HEK293 (cell line): ENCODE measurements around the gene ACADVL.

Experiments used
- ATF2 ChIP-seq: fragments of 450-650 bp; formaldehyde crosslinking; IDR thresholded peaks from 2 replicates; pipeline ENCODE4 v1.5.1; 2016; ENCODE audit warnings: missing biosample characterization, missing genetic modification characterization, low read depth
- GFI1B ChIP-seq: fragments of 450-650 bp; formaldehyde crosslinking; IDR thresholded peaks from 2 replicates; pipeline ENCODE4 v1.5.1; 2016; ENCODE audit warnings: missing biosample characterization, missing genetic modification characterization
- GLI2 ChIP-seq: fragments of 450-650 bp; formaldehyde crosslinking; IDR thresholded peaks from 2 replicates; pipeline ENCODE4; 2017; ENCODE audit warnings: missing biosample characterization, missing genetic modification characterization, low read depth, borderline replicate concordance
- GLIS2 ChIP-seq: fragments of 450-650 bp; formaldehyde crosslinking; IDR thresholded peaks from 2 replicates; pipeline ENCODE4 v1.5.1; 2016; ENCODE audit warnings: missing biosample characterization, missing genetic modification characterization
- HOXC10 ChIP-seq: sonication (generic); formaldehyde crosslinking; IDR thresholded peaks from 2 replicates; pipeline ENCODE4 v1.8.1; 2023; ENCODE audit warnings: mild to moderate bottlenecking, missing genetic modification reagents
- IKZF3 ChIP-seq: fragments of 450-650 bp; IDR thresholded peaks from 2 replicates; pipeline ENCODE4 v1.5.0; 2018; ENCODE audit warnings: missing biosample characterization, mild to moderate bottlenecking, missing genetic modification characterization, moderate library complexity
- INSM2 ChIP-seq: fragments of 450-650 bp; formaldehyde crosslinking; IDR thresholded peaks from 2 replicates; pipeline ENCODE4 v1.5.1; 2016; ENCODE audit warnings: missing biosample characterization, missing genetic modification characterization
- MYNN ChIP-seq: fragments of 450-650 bp; formaldehyde crosslinking; IDR thresholded peaks from 2 replicates; pipeline ENCODE4 v1.5.1; 2016; ENCODE audit warnings: missing biosample characterization, missing genetic modification characterization, borderline replicate concordance
- PRDM6 ChIP-seq: fragments of 450-650 bp; formaldehyde crosslinking; IDR thresholded peaks from 2 replicates; pipeline ENCODE4 v1.5.1; 2017; ENCODE audit warnings: missing biosample characterization, missing genetic modification characterization
- SP3 ChIP-seq: fragments of 450-650 bp; formaldehyde crosslinking; IDR thresholded peaks from 2 replicates; pipeline ENCODE4 v1.5.1; 2016; ENCODE audit warnings: missing biosample characterization, missing genetic modification characterization
- YY1 ChIP-seq: fragments of 450-650 bp; formaldehyde crosslinking; IDR thresholded peaks from 2 replicates; pipeline ENCODE4 v1.5.1; 2018; ENCODE audit warnings: missing biosample characterization, missing genetic modification characterization
- ZFHX2 ChIP-seq: fragments of 450-650 bp; formaldehyde crosslinking; conservative IDR thresholded peaks from 2 replicates; pipeline ENCODE4 v1.5.1; 2016; ENCODE audit warnings: missing biosample characterization, missing genetic modification characterization
- ZNF140 ChIP-seq: fragments of 450-650 bp; formaldehyde crosslinking; IDR thresholded peaks from 2 replicates; pipeline ENCODE4 v1.5.1; 2016; ENCODE audit warnings: missing biosample characterization, missing genetic modification characterization
- ZNF211 ChIP-seq: fragments of 450-650 bp; formaldehyde crosslinking; IDR thresholded peaks from 2 replicates; pipeline ENCODE4 v1.5.1; 2016; ENCODE audit warnings: low read depth, missing biosample characterization, missing genetic modification characterization
- ZNF23 ChIP-seq: fragments of 450-650 bp; formaldehyde crosslinking; IDR thresholded peaks from 2 replicates; pipeline ENCODE4 v1.5.1; 2016; ENCODE audit warnings: missing biosample characterization, missing genetic modification characterization, borderline replicate concordance
- ZNF24 ChIP-seq: fragments of 450-650 bp; formaldehyde crosslinking; IDR thresholded peaks from 2 replicates; pipeline ENCODE4 v1.5.1; 2016; ENCODE audit warnings: missing biosample characterization, missing genetic modification characterization
- ZNF266 ChIP-seq: fragments of 450-650 bp; formaldehyde crosslinking; IDR thresholded peaks from 2 replicates; pipeline ENCODE4 v1.5.1; 2016; ENCODE audit warnings: missing biosample characterization, missing genetic modification characterization, low read depth
- ZNF362 ChIP-seq: fragments of 450-650 bp; formaldehyde crosslinking; IDR thresholded peaks from 2 replicates; pipeline ENCODE4 v1.5.1; 2016; ENCODE audit warnings: missing biosample characterization, missing genetic modification characterization
- ZNF366 ChIP-seq: fragments of 450-650 bp; formaldehyde crosslinking; conservative IDR thresholded peaks from 2 replicates; pipeline ENCODE4 v1.5.1; 2016; ENCODE audit warnings: missing biosample characterization, missing genetic modification characterization
- ZNF394 ChIP-seq: fragments of 450-650 bp; formaldehyde crosslinking; IDR thresholded peaks from 2 replicates; pipeline ENCODE4 v1.5.1; 2016; ENCODE audit warnings: missing biosample characterization, missing genetic modification characterization, mild to moderate bottlenecking, moderate library complexity, borderline replicate concordance
- ZNF423 ChIP-seq: fragments of 450-650 bp; formaldehyde crosslinking; IDR thresholded peaks from 2 replicates; pipeline ENCODE4 v1.5.1; 2016; ENCODE audit warnings: missing biosample characterization, missing genetic modification characterization
- ZNF426 ChIP-seq: fragments of 450-650 bp; formaldehyde crosslinking; IDR thresholded peaks from 2 replicates; pipeline ENCODE4 v1.5.1; 2017; ENCODE audit warnings: missing biosample characterization, missing genetic modification characterization, mild to moderate bottlenecking, inconsistent platforms, moderate library complexity
- ZNF544 ChIP-seq: fragments of 450-650 bp; formaldehyde crosslinking; IDR thresholded peaks from 2 replicates; pipeline ENCODE4 v1.5.0; 2017; ENCODE audit warnings: missing biosample characterization, missing genetic modification characterization
- ZNF558 ChIP-seq: fragments of 450-650 bp; formaldehyde crosslinking; IDR thresholded peaks from 2 replicates; pipeline ENCODE4 v1.5.1; 2016; ENCODE audit warnings: missing biosample characterization, missing genetic modification characterization
- ZNF561 ChIP-seq: fragments of 450-650 bp; IDR thresholded peaks from 2 replicates; pipeline ENCODE4 v1.5.1; 2018; ENCODE audit warnings: missing biosample characterization, missing genetic modification characterization, borderline replicate concordance
- ZNF626 ChIP-seq: fragments of 450-650 bp; sonication (Bioruptor Pico); formaldehyde crosslinking; IDR thresholded peaks from 2 replicates; pipeline ENCODE4 v1.5.1; 2018; ENCODE audit warnings: missing biosample characterization, missing genetic modification characterization, inconsistent platforms
- ZNF654 ChIP-seq: fragments of 450-650 bp; formaldehyde crosslinking; IDR thresholded peaks from 2 replicates; pipeline ENCODE4 v1.5.1; 2016; ENCODE audit warnings: low read depth, missing biosample characterization, missing genetic modification characterization
- ZNF777 ChIP-seq: fragments of 450-650 bp; formaldehyde crosslinking; IDR thresholded peaks from 2 replicates; pipeline ENCODE4 v1.5.1; 2017; ENCODE audit warnings: missing biosample characterization, missing genetic modification characterization, borderline replicate concordance
- TF ChIP-seq, protein P1 (sequence below): fragments of 450-650 bp; formaldehyde crosslinking; IDR thresholded peaks from 2 replicates; pipeline ENCODE4 v1.5.1; 2017; ENCODE audit warnings: missing biosample characterization, missing genetic modification characterization
- TF ChIP-seq, protein P2 (sequence below): sonication (generic); formaldehyde crosslinking; IDR thresholded peaks from 2 replicates; pipeline ENCODE4 v1.8.1; 2022; ENCODE audit warnings: mild to moderate bottlenecking, moderate library complexity, missing genetic modification reagents

The ACADVL gene

DNA sequence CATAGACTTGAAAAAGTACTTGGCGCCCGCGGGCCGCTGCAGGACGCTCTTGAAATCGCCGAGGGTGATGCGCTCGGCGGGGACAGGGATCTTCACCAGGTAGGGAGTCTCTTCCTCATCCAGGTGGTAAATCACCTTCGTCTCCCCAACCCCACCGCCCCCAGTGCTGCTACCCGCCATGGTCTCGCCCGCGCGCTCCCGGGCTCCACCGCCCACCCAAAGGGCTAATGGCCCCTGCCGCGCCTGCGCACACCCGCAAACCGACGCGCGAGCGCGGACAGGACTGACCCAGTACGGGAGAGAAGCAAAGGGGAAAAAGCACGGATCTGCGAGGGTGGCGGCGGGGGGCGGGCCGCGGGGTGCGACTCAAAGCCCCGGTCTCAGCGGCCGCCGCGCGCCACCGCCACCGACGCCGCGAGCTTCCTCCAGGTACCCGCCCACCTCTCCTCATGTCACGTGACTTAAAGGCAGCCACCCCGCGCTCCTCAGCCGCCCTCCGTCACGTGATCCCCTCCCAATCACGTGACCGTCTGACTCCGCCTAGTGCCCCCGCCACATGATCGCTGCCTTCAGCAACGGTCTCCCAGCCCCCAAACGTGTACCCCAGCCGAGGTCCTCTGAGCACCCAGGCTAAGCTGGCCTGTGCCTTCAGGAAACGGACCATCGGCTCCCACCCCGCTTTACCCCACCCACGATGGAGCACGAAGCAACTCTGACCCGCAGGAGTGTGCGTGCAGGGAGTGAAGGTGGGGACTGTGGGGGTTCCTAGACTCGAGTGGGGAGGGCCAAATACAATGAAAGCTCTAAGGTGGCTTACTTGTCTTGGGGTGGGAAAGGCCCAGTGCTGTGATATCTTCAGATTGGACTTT lies 14.6 kb downstream of the ACADVL start, which contains the start of gene DVL2 (continued):
- TF ChIP-seq, protein P1, sequence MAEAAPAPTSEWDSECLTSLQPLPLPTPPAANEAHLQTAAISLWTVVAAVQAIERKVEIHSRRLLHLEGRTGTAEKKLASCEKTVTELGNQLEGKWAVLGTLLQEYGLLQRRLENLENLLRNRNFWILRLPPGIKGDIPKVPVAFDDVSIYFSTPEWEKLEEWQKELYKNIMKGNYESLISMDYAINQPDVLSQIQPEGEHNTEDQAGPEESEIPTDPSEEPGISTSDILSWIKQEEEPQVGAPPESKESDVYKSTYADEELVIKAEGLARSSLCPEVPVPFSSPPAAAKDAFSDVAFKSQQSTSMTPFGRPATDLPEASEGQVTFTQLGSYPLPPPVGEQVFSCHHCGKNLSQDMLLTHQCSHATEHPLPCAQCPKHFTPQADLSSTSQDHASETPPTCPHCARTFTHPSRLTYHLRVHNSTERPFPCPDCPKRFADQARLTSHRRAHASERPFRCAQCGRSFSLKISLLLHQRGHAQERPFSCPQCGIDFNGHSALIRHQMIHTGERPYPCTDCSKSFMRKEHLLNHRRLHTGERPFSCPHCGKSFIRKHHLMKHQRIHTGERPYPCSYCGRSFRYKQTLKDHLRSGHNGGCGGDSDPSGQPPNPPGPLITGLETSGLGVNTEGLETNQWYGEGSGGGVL (tag by site-specific recombination) = peak; percentile 52
- TF ChIP-seq, protein P2, sequence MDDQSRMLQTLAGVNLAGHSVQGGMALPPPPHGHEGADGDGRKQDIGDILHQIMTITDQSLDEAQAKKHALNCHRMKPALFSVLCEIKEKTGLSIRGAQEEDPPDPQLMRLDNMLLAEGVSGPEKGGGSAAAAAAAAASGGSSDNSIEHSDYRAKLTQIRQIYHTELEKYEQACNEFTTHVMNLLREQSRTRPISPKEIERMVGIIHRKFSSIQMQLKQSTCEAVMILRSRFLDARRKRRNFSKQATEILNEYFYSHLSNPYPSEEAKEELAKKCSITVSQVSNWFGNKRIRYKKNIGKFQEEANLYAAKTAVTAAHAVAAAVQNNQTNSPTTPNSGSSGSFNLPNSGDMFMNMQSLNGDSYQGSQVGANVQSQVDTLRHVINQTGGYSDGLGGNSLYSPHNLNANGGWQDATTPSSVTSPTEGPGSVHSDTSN (CRISPR knock-in tag) = peak; percentile 63; the same call in 1 of the 2 replicates
- TF ChIP-seq ZNF362 (tag by site-specific recombination) = no peak
- TF ChIP-seq GLI2 (tag by site-specific recombination) = no peak
- peak; percentile 88 for TF ChIP-seq GLIS2 (tag by site-specific recombination)
- TF ChIP-seq MYNN (tag by site-specific recombination) = peak; percentile 68; the same call in 1 of the 2 replicates
- no peak for TF ChIP-seq ZNF654 (tag by site-specific recombination)
- 0 out of 2 replicates have a peak, but pooled peaks have one; percentile 17 for TF ChIP-seq ZNF423 (tag by site-specific recombination)
- peak; percentile 88 for TF ChIP-seq INSM2 (tag by site-specific recombination)
- TF ChIP-seq ZNF544 (tag by site-specific recombination) = no peak
- peak; percentile 98 for TF ChIP-seq ZFHX2
- TF ChIP-seq ATF2 (tag by site-specific recombination) = no peak
- TF ChIP-seq SP3 (tag by site-specific recombination) = peak; percentile 97
- no peak; the same call in 1 of the 2 replicates for TF ChIP-seq IKZF3 (tag by site-specific recombination)
- TF ChIP-seq ZNF23 (tag by site-specific recombination) = peak; percentile 65; the same call in 1 of the 2 replicates
- peak; percentile 79 for TF ChIP-seq YY1 (tag by site-specific recombination)
- 0 out of 2 replicates have a peak, but pooled peaks have one; percentile 42 for TF ChIP-seq ZNF394
- TF ChIP-seq ZNF561 (tag by site-specific recombination) = peak; percentile 85; the same call in 1 of the 2 replicates
- no peak for TF ChIP-seq ZNF626
- TF ChIP-seq ZNF24 (tag by site-specific recombination) = peak; percentile 99
- no peak for TF ChIP-seq ZNF777 (tag by site-specific recombination)
- TF ChIP-seq HOXC10 (CRISPR knock-in tag) = no peak
- no peak; the same call in 1 of the 2 replicates for TF ChIP-seq PRDM6 (tag by site-specific recombination)
- no peak for TF ChIP-seq ZNF558
- no peak; the same call in none of the 2 replicates for TF ChIP-seq ZNF140 (tag by site-specific recombination)
- TF ChIP-seq ZNF266 (tag by site-specific recombination) = no peak
- TF ChIP-seq ZNF366 (tag by site-specific recombination) = no peak
- no peak for TF ChIP-seq ZNF426
- TF ChIP-seq GFI1B = peak; percentile 42; the same call in 1 of the 2 replicates
- TF ChIP-seq ZNF211 = no peak
